Keratinocyte (primary cell): ENCODE data around the gene KTN1.

ENCODE experiments used
- CTCF ChIP-seq, 3 experiments: IDR thresholded peaks in 1 of 3; conservative IDR thresholded peaks in 1 of 3; optimal IDR thresholded peaks in 1 of 3; 2 replicates in 2 of 3; 3 replicates in 1 of 3; pipeline versions ENCODE3 to v1.5.1; 2011; ENCODE audit warnings: low read length in 3 of 3, mild to moderate bottlenecking in 3 of 3, moderate library complexity in 2 of 3, control low read depth in 1 of 3, inconsistent platforms in 1 of 3; ENCODE audit not compliant: insufficient read depth in 2 of 3; ENCODE audit errors: extremely low read depth in 1 of 3
- EZH2 ChIP-seq: IDR thresholded peaks from one replicate; pipeline ENCODE4 v1.6.1; 2012; ENCODE audit warnings: inconsistent platforms, mild to moderate bottlenecking, low read length, moderate library complexity

DNA sequence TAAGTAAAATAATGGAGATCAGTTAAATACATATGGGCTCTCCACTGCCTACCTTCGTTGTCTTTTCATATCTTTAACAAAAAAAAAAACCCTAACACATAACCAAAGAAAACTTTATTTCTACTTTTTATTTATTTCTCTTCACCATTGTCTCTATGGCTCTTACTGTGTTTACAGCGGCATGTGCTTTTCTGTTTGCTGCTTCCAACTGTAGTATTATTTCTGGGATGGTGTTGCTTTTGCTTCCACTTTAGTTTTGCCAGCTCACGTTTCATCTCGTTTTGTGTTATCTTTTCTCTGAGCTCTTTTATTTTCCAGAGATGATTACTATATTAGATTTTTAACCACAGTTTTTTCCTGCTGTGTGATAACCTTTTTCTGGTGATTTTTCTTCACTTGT, 46.1 kb downstream of the KTN1 start:
- TF ChIP-seq EZH2 (no peak), CTCF (optimal IDR thresholded peaks at IDR 0.05 in 1 of 3, IDR thresholded peaks at IDR 0.05 in 1 of 3, conservative IDR thresholded peaks at IDR 0.05 in 1 of 3; ENCODE audit: extremely low read depth in 1 of 3, insufficient read depth in 2 of 3, low read length in 3 of 3) (no peak)
